Progenitor cell of endocrine pancreas (in vitro differentiated cells): Measurements from ENCODE around the gene ADAMTSL3. TPM values are rescaled to one million over a fixed set of nuclear protein-coding genes. Genes with fewer than 3 reads are reported as not detected.

Experiments used
- DNase-seq: peaks from one replicate; pipeline ENCODE4 v3.0.0; 2021; ENCODE audit warnings: low spot score; ENCODE audit not compliant: unreplicated experiment
- H3K27ac Mint-ChIP-seq: 2 replicates; pipeline ENCODE4 v1.8.0; 2021; ENCODE audit warnings: mild to moderate bottlenecking, moderate library complexity, mixed read lengths
- H3K27me3 Mint-ChIP-seq: 2 replicates; pipeline ENCODE4 v1.8.0; 2021; ENCODE audit warnings: mixed read lengths
- H3K36me3 Mint-ChIP-seq: 2 replicates; pipeline ENCODE4 v1.8.0; 2022; ENCODE audit warnings: mixed read lengths; ENCODE audit not compliant: insufficient read depth
- H3K4me1 Mint-ChIP-seq: 2 replicates; pipeline ENCODE4 v1.8.0; 2021; ENCODE audit warnings: low read depth, mixed read lengths
- H3K4me3 Mint-ChIP-seq: 2 replicates; pipeline ENCODE4 v1.8.0; 2021; ENCODE audit warnings: low read depth, mild to moderate bottlenecking, moderate library complexity, mixed read lengths
- H3K9me3 Mint-ChIP-seq: 2 replicates; pipeline ENCODE4 v1.8.0; 2021; ENCODE audit warnings: low read depth, mixed read lengths
- total RNA-seq: library from RNA; stranded (reverse); gene quantifications from 2 replicates; pipeline ENCODE4 v1.2.1, GENCODE V29; 2021
- TF ChIP-seq, protein P1 (sequence below): fragments of 200-600 bp; sonication (generic); IDR thresholded peaks from one replicate; pipeline ENCODE4 v1.5.0; 2021; ENCODE audit warnings: antibody characterized with exemption, mild to moderate bottlenecking; ENCODE audit not compliant: unreplicated experiment

The ADAMTSL3 gene
- total RNA-seq, 1 donor from 2014 or later, result 0.24 TPM

DNA sequence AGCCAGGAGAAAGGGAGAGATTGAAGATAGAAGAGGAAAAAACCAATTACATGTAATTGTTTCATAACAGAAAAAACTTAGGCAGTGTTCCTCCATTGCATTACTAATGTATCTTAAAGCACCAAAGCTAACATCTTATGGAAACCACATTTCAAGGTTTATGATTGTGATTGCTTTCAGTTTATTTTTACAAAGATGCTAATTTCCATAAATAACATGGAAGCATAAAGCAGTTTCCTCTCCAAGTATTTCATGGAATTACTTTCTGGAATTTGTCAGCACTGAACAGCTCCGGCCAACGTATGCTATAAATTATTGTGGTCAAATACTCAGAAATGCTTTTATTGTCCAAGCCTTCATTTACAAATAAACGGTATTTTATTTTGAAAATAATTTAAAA, 11.6 kb downstream of the ADAMTSL3 start:
- no peaks in the 10 kb centered on the region for H3K36me3 Mint-ChIP-seq
- no peak for DNase-seq
- H3K9me3 Mint-ChIP-seq, result peaks cover 8% of the 10 kb centered on the region
- peaks cover 21% of the 10 kb centered on the region for H3K27me3 Mint-ChIP-seq
- H3K4me3 Mint-ChIP-seq, result no peak overlapping the region
- TF ChIP-seq, protein P1, sequence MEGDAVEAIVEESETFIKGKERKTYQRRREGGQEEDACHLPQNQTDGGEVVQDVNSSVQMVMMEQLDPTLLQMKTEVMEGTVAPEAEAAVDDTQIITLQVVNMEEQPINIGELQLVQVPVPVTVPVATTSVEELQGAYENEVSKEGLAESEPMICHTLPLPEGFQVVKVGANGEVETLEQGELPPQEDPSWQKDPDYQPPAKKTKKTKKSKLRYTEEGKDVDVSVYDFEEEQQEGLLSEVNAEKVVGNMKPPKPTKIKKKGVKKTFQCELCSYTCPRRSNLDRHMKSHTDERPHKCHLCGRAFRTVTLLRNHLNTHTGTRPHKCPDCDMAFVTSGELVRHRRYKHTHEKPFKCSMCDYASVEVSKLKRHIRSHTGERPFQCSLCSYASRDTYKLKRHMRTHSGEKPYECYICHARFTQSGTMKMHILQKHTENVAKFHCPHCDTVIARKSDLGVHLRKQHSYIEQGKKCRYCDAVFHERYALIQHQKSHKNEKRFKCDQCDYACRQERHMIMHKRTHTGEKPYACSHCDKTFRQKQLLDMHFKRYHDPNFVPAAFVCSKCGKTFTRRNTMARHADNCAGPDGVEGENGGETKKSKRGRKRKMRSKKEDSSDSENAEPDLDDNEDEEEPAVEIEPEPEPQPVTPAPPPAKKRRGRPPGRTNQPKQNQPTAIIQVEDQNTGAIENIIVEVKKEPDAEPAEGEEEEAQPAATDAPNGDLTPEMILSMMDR, result no peak
- H3K4me1 Mint-ChIP-seq, result no peaks in the 10 kb centered on the region
- H3K27ac Mint-ChIP-seq, result no peak overlapping the region

DNA sequence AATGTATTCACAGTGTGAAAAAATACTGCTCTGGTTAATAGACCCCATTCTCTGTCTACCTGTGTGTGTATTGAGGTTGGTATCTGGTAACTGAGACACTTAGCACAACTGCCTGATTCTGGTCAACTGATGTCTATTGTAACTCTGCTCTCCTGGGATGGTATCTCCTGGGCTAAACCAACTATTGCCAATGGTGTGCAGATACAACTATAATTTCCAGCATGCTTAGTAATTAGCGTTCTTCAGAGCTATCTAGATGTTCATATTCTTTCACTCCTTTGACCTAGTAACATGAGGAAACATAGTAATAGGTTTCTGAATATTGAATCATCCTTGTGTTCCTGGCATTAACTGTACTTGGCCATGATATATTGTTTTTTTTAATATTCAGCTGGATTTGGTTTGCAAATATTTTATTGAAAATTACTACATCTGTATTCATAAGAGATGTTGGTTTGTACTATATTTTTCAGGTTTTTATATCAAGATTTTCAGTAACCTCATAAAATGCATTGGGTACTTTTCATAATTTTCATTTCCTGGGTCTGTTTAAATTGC, 16.8 kb downstream of the ADAMTSL3 start:
- Mint-ChIP-seq H3K9me3 (peaks cover 13% of the 10 kb centered on the region), H3K27me3 (no peaks in the 10 kb centered on the region), H3K4me1 (peaks cover 9% of the 10 kb centered on the region), H3K36me3 (no peaks in the 10 kb centered on the region), H3K27ac (no peak overlapping the region), H3K4me3 (no peak overlapping the region)
- TF ChIP-seq, protein P1, result no peak
- DNase-seq, result no peak

DNA sequence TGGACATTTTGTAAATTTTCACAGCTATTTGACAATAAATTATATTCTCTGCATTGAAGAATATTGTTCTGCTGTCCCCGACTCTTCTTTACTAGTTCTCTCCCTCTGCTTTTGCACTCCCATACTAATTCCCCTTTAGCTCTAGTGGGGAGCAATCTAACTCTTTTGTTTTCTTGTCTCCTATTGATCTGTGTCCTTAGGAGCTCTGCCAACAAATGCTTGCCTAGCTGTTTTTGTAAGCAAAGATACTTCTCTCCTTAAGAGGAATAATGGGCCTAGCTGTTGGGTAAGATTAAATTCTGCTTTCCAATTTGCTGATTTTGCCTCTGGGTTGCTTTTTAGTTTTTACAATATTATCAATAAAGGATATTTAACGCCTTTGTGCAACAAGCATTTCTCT, 17.7 kb downstream of the ADAMTSL3 start:
- Mint-ChIP-seq H3K4me1 (peaks cover 9% of the 10 kb centered on the region), H3K4me3 (no peak overlapping the region), H3K9me3 (peaks cover 13% of the 10 kb centered on the region), H3K27ac (no peak overlapping the region), H3K36me3 (no peaks in the 10 kb centered on the region), H3K27me3 (no peaks in the 10 kb centered on the region)
- no peak for DNase-seq
- TF ChIP-seq, protein P1, result no peak

DNA sequence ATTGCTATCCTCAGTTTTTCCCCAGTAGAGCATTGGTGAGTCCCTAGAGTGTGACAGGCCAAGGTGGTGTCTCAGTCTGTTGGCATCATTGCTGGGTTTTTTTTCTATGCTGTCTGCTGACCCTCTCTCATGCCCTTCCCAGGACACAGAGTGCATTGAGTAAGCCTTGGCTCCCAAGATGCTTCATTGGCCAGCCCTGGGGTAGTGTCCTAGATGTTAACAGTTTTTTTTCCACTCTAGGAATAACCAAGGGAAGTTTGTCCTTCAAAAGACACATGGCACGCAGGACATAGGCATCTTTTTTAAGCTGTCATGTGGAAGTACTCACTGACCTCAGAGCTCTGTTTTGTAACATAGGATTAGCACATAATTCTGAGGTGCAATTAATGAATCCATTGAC, 19.5 kb downstream of the ADAMTSL3 start:
- Mint-ChIP-seq H3K36me3 (no peaks in the 10 kb centered on the region), H3K4me3 (no peak overlapping the region), H3K9me3 (peaks cover 13% of the 10 kb centered on the region), H3K27ac (no peak overlapping the region), H3K27me3 (no peaks in the 10 kb centered on the region), H3K4me1 (peaks cover 9% of the 10 kb centered on the region)
- TF ChIP-seq, protein P1, result no peak
- DNase-seq, result no peak

DNA sequence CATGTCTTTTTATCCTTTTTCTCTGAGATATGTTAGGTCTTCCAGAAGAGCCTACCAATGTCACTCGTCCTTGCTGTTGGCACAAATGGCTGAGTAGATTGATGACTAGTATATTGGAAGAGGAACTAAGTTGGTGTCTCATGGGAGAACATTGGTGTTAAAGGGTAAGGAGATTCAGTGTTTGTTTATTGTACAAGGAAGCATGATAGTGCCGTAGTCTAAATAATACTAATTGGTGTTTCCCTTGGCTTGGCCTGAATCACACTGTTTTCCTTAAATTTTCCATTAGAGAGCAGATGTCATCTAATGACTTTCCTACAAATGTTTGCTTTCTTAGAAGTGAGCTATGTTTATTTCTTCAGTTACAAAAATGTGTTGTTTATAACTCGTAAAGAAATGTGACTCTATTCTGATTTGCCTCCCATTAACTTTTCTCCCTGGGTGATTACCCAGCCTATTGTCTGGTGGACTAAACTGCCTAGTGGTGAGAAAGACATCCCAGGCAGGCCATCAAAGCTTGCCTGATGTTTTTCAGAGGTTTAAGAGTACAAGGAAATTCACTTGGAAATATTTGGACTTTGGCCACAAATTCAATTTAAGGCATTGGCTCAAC, 28.7 kb downstream of the ADAMTSL3 start:
- TF ChIP-seq, protein P1, result no peak
- Mint-ChIP-seq H3K36me3 (no peaks in the 10 kb centered on the region), H3K4me1 (no peaks in the 10 kb centered on the region), H3K27me3 (peaks cover 11% of the 10 kb centered on the region), H3K27ac (no peak overlapping the region), H3K4me3 (no peak overlapping the region), H3K9me3 (peaks cover 15% of the 10 kb centered on the region)
- DNase-seq, result no peak
